HEK293 (cell line): ENCODE measurements around the gene BICRA.
A peak's percentile ranks its signal among the peaks of the same experiment; 100 is the strongest.

Experiments used
- ATF2 ChIP-seq: fragments of 450-650 bp; formaldehyde crosslinking; IDR thresholded peaks from 2 replicates; pipeline ENCODE4 v1.5.1; 2016; ENCODE audit warnings: missing biosample characterization, missing genetic modification characterization, low read depth
- CTCF ChIP-seq: fragments of 450-650 bp; formaldehyde crosslinking; IDR thresholded peaks from 2 replicates; pipeline ENCODE4 v1.5.1; 2016; ENCODE audit warnings: missing biosample characterization, missing genetic modification characterization
- KLF16 ChIP-seq: fragments of 450-650 bp; formaldehyde crosslinking; IDR thresholded peaks from 2 replicates; pipeline ENCODE4 v1.5.1; 2017; ENCODE audit warnings: missing biosample characterization, missing genetic modification characterization
- OVOL3 ChIP-seq: fragments of 450-650 bp; formaldehyde crosslinking; IDR thresholded peaks from 2 replicates; pipeline ENCODE4 v1.5.1; 2016; ENCODE audit warnings: missing biosample characterization, missing genetic modification characterization
- PBX3 ChIP-seq: sonication (generic); formaldehyde crosslinking; IDR thresholded peaks from 2 replicates; pipeline ENCODE4 v1.8.1; 2022; ENCODE audit warnings: mild to moderate bottlenecking, moderate library complexity, missing genetic modification reagents
- PRDM2 ChIP-seq: fragments of 450-650 bp; formaldehyde crosslinking; IDR thresholded peaks from 2 replicates; pipeline ENCODE4 v1.5.1; 2016; ENCODE audit warnings: missing biosample characterization, missing genetic modification characterization, borderline replicate concordance
- SP3 ChIP-seq: fragments of 450-650 bp; formaldehyde crosslinking; IDR thresholded peaks from 2 replicates; pipeline ENCODE4 v1.5.1; 2016; ENCODE audit warnings: missing biosample characterization, missing genetic modification characterization
- YY2 ChIP-seq: fragments of 450-650 bp; formaldehyde crosslinking; IDR thresholded peaks from 2 replicates; pipeline ENCODE4 v1.5.1; 2016; ENCODE audit warnings: missing biosample characterization, missing genetic modification characterization
- ZNF292 ChIP-seq: fragments of 450-650 bp; formaldehyde crosslinking; IDR thresholded peaks from 2 replicates; pipeline ENCODE4 v1.5.1; 2016; ENCODE audit warnings: low read depth, missing biosample characterization, missing genetic modification characterization, borderline replicate concordance
- ZNF335 ChIP-seq: fragments of 450-650 bp; formaldehyde crosslinking; conservative IDR thresholded peaks from 2 replicates; pipeline ENCODE4 v1.5.1; 2016; ENCODE audit warnings: missing biosample characterization, missing genetic modification characterization
- ZNF366 ChIP-seq: fragments of 450-650 bp; formaldehyde crosslinking; conservative IDR thresholded peaks from 2 replicates; pipeline ENCODE4 v1.5.1; 2016; ENCODE audit warnings: missing biosample characterization, missing genetic modification characterization
- ZNF426 ChIP-seq: fragments of 450-650 bp; formaldehyde crosslinking; IDR thresholded peaks from 2 replicates; pipeline ENCODE4 v1.5.1; 2017; ENCODE audit warnings: missing biosample characterization, missing genetic modification characterization, mild to moderate bottlenecking, inconsistent platforms, moderate library complexity
- ZNF473 ChIP-seq: fragments of 450-650 bp; formaldehyde crosslinking; IDR thresholded peaks from 2 replicates; pipeline ENCODE4 v1.5.1; 2017; ENCODE audit warnings: missing biosample characterization, missing genetic modification characterization
- ZNF600 ChIP-seq: fragments of 450-650 bp; formaldehyde crosslinking; IDR thresholded peaks from 2 replicates; pipeline ENCODE4 v1.5.1; 2016; ENCODE audit warnings: missing biosample characterization, missing genetic modification characterization
- ZNF660 ChIP-seq: fragments of 450-650 bp; IDR thresholded peaks from 2 replicates; pipeline ENCODE4 v1.5.1; 2018; ENCODE audit warnings: missing biosample characterization, mild to moderate bottlenecking, missing genetic modification characterization
- ZNF791 ChIP-seq: fragments of 450-650 bp; formaldehyde crosslinking; IDR thresholded peaks from 2 replicates; pipeline ENCODE4 v1.5.1; 2016; ENCODE audit warnings: missing biosample characterization, missing genetic modification characterization
- ZNF837 ChIP-seq: fragments of 450-650 bp; formaldehyde crosslinking; IDR thresholded peaks from 2 replicates; pipeline ENCODE4 v1.5.1; 2016; ENCODE audit warnings: missing biosample characterization, missing genetic modification characterization
- TF ChIP-seq, protein P1 (sequence below): fragments of 450-650 bp; formaldehyde crosslinking; IDR thresholded peaks from 2 replicates; pipeline ENCODE4 v1.5.1; 2017; ENCODE audit warnings: missing biosample characterization, missing genetic modification characterization
- TF ChIP-seq, protein P2 (sequence below): fragments of 450-650 bp; formaldehyde crosslinking; IDR thresholded peaks from 2 replicates; pipeline ENCODE4 v1.5.1; 2016; ENCODE audit warnings: missing biosample characterization, missing genetic modification characterization
- TF ChIP-seq, protein P3 (sequence below): fragments of 450-650 bp; formaldehyde crosslinking; IDR thresholded peaks from 2 replicates; pipeline ENCODE4 v1.5.1; 2016; ENCODE audit warnings: missing biosample characterization, missing genetic modification characterization

BICRA gene

DNA sequence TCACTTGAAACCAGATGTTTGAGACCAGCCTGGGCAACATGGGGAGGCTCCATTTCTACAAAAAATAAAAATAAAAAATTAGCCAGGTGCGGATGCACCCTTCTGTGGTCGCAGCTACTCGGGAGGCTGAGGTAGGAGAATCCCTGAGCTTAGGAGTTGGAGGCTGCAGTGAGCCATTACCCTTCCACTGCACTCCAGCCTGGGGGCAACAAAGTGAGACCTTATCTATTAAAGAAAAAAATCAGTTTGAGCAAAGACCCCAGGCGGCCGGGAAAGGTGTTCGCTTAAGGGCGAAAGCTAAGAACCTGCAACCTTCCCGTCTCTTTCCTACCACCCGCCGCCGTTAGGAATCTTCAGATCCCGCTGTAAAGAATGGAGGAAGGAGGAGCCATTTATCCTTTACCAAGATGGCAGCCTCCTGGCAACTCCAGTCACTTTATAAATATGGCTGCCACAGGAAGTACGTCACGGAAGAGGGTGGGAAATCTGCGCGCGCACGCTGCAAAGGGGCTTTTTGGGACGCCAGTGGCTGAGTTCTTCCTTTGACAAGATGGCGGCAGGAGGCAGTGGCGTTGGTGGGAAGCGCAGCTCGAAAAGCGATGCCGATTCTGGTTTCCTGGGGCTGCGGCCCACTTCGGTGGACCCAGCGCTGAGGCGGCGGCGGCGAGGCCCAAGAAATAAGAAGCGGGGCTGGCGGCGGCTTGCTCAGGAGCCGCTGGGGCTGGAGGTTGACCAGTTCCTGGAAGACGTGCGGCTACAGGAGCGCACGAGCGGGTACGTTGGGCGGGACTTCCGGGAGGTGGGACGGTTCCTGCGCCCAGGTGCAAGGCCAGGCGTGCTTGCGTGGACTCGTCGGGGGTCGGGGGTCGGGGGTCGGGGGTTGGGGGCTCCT lies 136.3 kb downstream of the BICRA start, which contains the start of gene NOP53 (continued):
- TF ChIP-seq YY2 (tag by site-specific recombination) = peak; percentile 99
- TF ChIP-seq ZNF292 (tag by site-specific recombination) = no peak
- no peak for TF ChIP-seq ZNF791 (tag by site-specific recombination)
- peak; percentile 22; the same call in 1 of the 2 replicates for TF ChIP-seq OVOL3
- peak; percentile 79; the same call in 1 of the 2 replicates for TF ChIP-seq ZNF660 (tag by site-specific recombination)
- no peak for TF ChIP-seq ZNF426 (tag by site-specific recombination)
- TF ChIP-seq CTCF = peak; percentile 39; the same call in 1 of the 2 replicates
- peak; percentile 82 for TF ChIP-seq ZNF335 (tag by site-specific recombination)
- TF ChIP-seq, protein P1, sequence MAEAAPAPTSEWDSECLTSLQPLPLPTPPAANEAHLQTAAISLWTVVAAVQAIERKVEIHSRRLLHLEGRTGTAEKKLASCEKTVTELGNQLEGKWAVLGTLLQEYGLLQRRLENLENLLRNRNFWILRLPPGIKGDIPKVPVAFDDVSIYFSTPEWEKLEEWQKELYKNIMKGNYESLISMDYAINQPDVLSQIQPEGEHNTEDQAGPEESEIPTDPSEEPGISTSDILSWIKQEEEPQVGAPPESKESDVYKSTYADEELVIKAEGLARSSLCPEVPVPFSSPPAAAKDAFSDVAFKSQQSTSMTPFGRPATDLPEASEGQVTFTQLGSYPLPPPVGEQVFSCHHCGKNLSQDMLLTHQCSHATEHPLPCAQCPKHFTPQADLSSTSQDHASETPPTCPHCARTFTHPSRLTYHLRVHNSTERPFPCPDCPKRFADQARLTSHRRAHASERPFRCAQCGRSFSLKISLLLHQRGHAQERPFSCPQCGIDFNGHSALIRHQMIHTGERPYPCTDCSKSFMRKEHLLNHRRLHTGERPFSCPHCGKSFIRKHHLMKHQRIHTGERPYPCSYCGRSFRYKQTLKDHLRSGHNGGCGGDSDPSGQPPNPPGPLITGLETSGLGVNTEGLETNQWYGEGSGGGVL (tag by site-specific recombination) = no peak
- no peak for TF ChIP-seq ZNF837
- TF ChIP-seq KLF16 = peak; percentile 50
- TF ChIP-seq ATF2 (tag by site-specific recombination) = no peak
- TF ChIP-seq PBX3 (CRISPR knock-in tag) = no peak
- TF ChIP-seq, protein P2, sequence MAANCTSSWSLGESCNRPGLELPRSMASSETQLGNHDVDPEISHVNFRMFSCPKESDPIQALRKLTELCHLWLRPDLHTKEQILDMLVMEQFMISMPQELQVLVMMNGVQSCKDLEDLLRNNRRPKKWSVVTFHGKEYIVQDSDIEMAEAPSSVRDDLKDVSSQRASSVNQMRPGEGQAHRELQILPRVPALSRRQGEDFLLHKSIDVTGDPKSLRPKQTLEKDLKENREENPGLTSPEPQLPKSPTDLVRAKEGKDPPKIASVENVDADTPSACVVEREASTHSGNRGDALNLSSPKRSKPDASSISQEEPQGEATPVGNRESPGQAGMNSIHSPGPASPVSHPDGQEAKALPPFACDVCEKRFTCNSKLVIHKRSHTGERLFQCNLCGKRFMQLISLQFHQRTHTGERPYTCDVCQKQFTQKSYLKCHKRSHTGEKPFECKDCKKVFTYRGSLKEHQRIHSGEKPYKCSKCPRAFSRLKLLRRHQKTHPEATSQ (tag by site-specific recombination) = no peak
- TF ChIP-seq SP3 (tag by site-specific recombination) = peak; percentile 97
- no peak for TF ChIP-seq ZNF600
- no peak for TF ChIP-seq ZNF473 (tag by site-specific recombination)
- no peak for TF ChIP-seq PRDM2
- no peak for TF ChIP-seq ZNF366 (tag by site-specific recombination)
- TF ChIP-seq, protein P3, sequence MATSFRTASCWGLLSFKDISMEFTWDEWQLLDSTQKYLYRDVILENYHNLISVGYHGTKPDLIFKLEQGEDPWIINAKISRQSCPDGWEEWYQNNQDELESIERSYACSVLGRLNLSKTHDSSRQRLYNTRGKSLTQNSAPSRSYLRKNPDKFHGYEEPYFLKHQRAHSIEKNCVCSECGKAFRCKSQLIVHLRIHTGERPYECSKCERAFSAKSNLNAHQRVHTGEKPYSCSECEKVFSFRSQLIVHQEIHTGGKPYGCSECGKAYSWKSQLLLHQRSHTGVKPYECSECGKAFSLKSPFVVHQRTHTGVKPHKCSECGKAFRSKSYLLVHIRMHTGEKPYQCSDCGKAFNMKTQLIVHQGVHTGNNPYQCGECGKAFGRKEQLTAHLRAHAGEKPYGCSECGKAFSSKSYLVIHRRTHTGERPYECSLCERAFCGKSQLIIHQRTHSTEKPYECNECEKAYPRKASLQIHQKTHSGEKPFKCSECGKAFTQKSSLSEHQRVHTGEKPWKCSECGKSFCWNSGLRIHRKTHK (tag by site-specific recombination) = no peak
